GM15510 (cell line): Measurements from ENCODE around the gene PLAC8.

Experiments used
- POLR2A ChIP-seq: IDR thresholded peaks from 3 replicates; pipeline ENCODE4 v1.6.1; 2011; ENCODE audit warnings: borderline replicate concordance; ENCODE audit not compliant: insufficient read length; ENCODE audit errors: extremely low read depth

PLAC8 gene

GRCh38 chr4:83089410-83090157 is 24.9 kb downstream of the PLAC8 start:
- TF ChIP-seq POLR2A = no peak

GRCh38 chr4:83083925-83084475 is 30.5 kb downstream of the PLAC8 start:
- TF ChIP-seq POLR2A = no peak

- TF ChIP-seq POLR2A = no peak
These were observed 31.8 kb downstream of the PLAC8 start for GRCh38 chr4:83082777-83083176.

- no peak for TF ChIP-seq POLR2A
These were observed 34.0 kb downstream of the PLAC8 start for GRCh38 chr4:83080561-83080960.

GRCh38 chr4:83075311-83076095 is 39.0 kb downstream of the PLAC8 start:
- TF ChIP-seq POLR2A = no peak

- no peak for TF ChIP-seq POLR2A
These were observed 40.3 kb downstream of the PLAC8 start for GRCh38 chr4:83074086-83074704.

- no peak for TF ChIP-seq POLR2A
These were observed 43.4 kb downstream of the PLAC8 start for GRCh38 chr4:83071116-83071515.

GRCh38 chr4:83067058-83067639 is 47.4 kb downstream of the PLAC8 start:
- TF ChIP-seq POLR2A = no peak

- no peak for TF ChIP-seq POLR2A
These were observed 49.3 kb downstream of the PLAC8 start for GRCh38 chr4:83065266-83065665.

- TF ChIP-seq POLR2A = no peak
These were observed 51.8 kb downstream of the PLAC8 start for GRCh38 chr4:83062739-83063138.

GRCh38 chr4:83054928-83055327 is 59.6 kb downstream of the PLAC8 start:
- no peak for TF ChIP-seq POLR2A

- TF ChIP-seq POLR2A = no peak
These were observed 67.6 kb downstream of the PLAC8 start for GRCh38 chr4:83046693-83047473.

- TF ChIP-seq POLR2A = no peak
These were observed 70.6 kb downstream of the PLAC8 start for GRCh38 chr4:83043801-83044407.

- no peak for TF ChIP-seq POLR2A
These were observed 74.3 kb downstream of the PLAC8 start for GRCh38 chr4:83040269-83040668.
